ENCODE results near the gene ETV5. TPM values are rescaled to one million over a fixed set of nuclear protein-coding genes. Genes with fewer than 3 reads are reported as not detected.

Gene ETV5
- total RNA-seq, 2 donors from 2014 or later = 56.4 to 84.1 TPM

- H3K9ac ChIP-seq (ENCODE audit: extremely low read depth, low read length, poor library complexity, severe bottlenecking) = no peak overlapping the region
- H3K36me3 Mint-ChIP-seq (ENCODE audit: low read depth) = no peaks in the 10 kb centered on the region
- H3K36me3 ChIP-seq (ENCODE audit: control insufficient read depth, insufficient read depth, low read length) = no peaks in the 10 kb centered on the region
- H3K27ac ChIP-seq (ENCODE audit: low read depth, low read length) = no peak overlapping the region
- H3K27ac Mint-ChIP-seq = no peak overlapping the region
- H3K9me3 Mint-ChIP-seq = no peaks in the 10 kb centered on the region
- 88 to 92% methylated on average over 2 to 5 of the region's 5 CpGs for WGBS, 2 experiments (ENCODE audit: insufficient coverage in 1 of 2, insufficient read length in 1 of 2)
- H3K9me3 ChIP-seq (ENCODE audit: control insufficient read depth, low read length) = no peaks in the 10 kb centered on the region
- peaks cover 7% of the 10 kb centered on the region for H3K4me1 ChIP-seq (ENCODE audit: control insufficient read depth, insufficient read depth, low read length)
- no peak for DNase-seq
- H3K4me1 Mint-ChIP-seq = peaks cover 22% of the 10 kb centered on the region
- no peak overlapping the region for H3K4me3 ChIP-seq (ENCODE audit: low read length)
- peaks cover 67% of the 10 kb centered on the region for H3K27me3 Mint-ChIP-seq (ENCODE audit: insufficient read depth)
- TF ChIP-seq, protein P1, sequence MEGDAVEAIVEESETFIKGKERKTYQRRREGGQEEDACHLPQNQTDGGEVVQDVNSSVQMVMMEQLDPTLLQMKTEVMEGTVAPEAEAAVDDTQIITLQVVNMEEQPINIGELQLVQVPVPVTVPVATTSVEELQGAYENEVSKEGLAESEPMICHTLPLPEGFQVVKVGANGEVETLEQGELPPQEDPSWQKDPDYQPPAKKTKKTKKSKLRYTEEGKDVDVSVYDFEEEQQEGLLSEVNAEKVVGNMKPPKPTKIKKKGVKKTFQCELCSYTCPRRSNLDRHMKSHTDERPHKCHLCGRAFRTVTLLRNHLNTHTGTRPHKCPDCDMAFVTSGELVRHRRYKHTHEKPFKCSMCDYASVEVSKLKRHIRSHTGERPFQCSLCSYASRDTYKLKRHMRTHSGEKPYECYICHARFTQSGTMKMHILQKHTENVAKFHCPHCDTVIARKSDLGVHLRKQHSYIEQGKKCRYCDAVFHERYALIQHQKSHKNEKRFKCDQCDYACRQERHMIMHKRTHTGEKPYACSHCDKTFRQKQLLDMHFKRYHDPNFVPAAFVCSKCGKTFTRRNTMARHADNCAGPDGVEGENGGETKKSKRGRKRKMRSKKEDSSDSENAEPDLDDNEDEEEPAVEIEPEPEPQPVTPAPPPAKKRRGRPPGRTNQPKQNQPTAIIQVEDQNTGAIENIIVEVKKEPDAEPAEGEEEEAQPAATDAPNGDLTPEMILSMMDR (conservative IDR thresholded peaks at IDR 0.05) = no peak
- peaks cover 23% of the 10 kb centered on the region for H3K27me3 ChIP-seq (ENCODE audit: control insufficient read depth, insufficient read depth, low read length, poor library complexity, severe bottlenecking)
- H3K4me3 Mint-ChIP-seq = no peak overlapping the region
These were observed 9.8 kb upstream of the ETV5 start for GRCh38 chr3:186118692-186119091.

GRCh38 chr3:186117521-186118134 lies 8.7 kb upstream of the ETV5 start:
- H3K27me3 ChIP-seq (ENCODE audit: control insufficient read depth, insufficient read depth, low read length, poor library complexity, severe bottlenecking) = peaks cover 34% of the 10 kb centered on the region
- no peak overlapping the region for H3K27ac Mint-ChIP-seq
- TF ChIP-seq, protein P1 (conservative IDR thresholded peaks at IDR 0.05) = no peak
- H3K4me3 ChIP-seq (ENCODE audit: low read length) = no peak overlapping the region
- H3K9ac ChIP-seq (ENCODE audit: extremely low read depth, low read length, poor library complexity, severe bottlenecking) = no peak overlapping the region
- no peaks in the 10 kb centered on the region for H3K9me3 ChIP-seq (ENCODE audit: control insufficient read depth, low read length)
- H3K4me1 Mint-ChIP-seq = peaks cover 11% of the 10 kb centered on the region
- H3K27me3 Mint-ChIP-seq (ENCODE audit: insufficient read depth) = peaks cover 77% of the 10 kb centered on the region
- no peaks in the 10 kb centered on the region for H3K36me3 Mint-ChIP-seq (ENCODE audit: low read depth)
- no peak overlapping the region for H3K27ac ChIP-seq (ENCODE audit: low read depth, low read length)
- 96 to 100% methylated on average over 2 to 3 of the region's 3 CpGs for WGBS, 2 experiments (ENCODE audit: insufficient coverage in 1 of 2, insufficient read length in 1 of 2)
- no peak overlapping the region for H3K4me3 Mint-ChIP-seq
- DNase-seq = no peak
- no peaks in the 10 kb centered on the region for H3K36me3 ChIP-seq (ENCODE audit: control insufficient read depth, insufficient read depth, low read length)
- H3K4me1 ChIP-seq (ENCODE audit: control insufficient read depth, insufficient read depth, low read length) = peaks cover 7% of the 10 kb centered on the region
- no peaks in the 10 kb centered on the region for H3K9me3 Mint-ChIP-seq

- H3K27ac ChIP-seq (ENCODE audit: low read depth, low read length) = no peak overlapping the region
- no peaks in the 10 kb centered on the region for H3K9me3 ChIP-seq (ENCODE audit: control insufficient read depth, low read length)
- H3K27me3 Mint-ChIP-seq (ENCODE audit: insufficient read depth) = peaks cover 95% of the 10 kb centered on the region
- H3K27ac Mint-ChIP-seq = no peak overlapping the region
- no peaks in the 10 kb centered on the region for H3K36me3 Mint-ChIP-seq (ENCODE audit: low read depth)
- H3K27me3 ChIP-seq (ENCODE audit: control insufficient read depth, insufficient read depth, low read length, poor library complexity, severe bottlenecking) = peaks cover 56% of the 10 kb centered on the region
- TF ChIP-seq, protein P1 (conservative IDR thresholded peaks at IDR 0.05) = no peak
- 92 to 94% methylated on average over 8 to 15 of the region's 15 CpGs for WGBS, 2 experiments (ENCODE audit: insufficient coverage in 1 of 2, insufficient read length in 1 of 2)
- no peaks in the 10 kb centered on the region for H3K36me3 ChIP-seq (ENCODE audit: control insufficient read depth, insufficient read depth, low read length)
- H3K4me3 ChIP-seq (ENCODE audit: low read length) = no peak overlapping the region
- H3K9me3 Mint-ChIP-seq = no peaks in the 10 kb centered on the region
- DNase-seq = no peak
- peaks cover under 1% of the 10 kb centered on the region for H3K4me1 ChIP-seq (ENCODE audit: control insufficient read depth, insufficient read depth, low read length)
- peaks cover 8% of the 10 kb centered on the region for H3K4me1 Mint-ChIP-seq
- H3K4me3 Mint-ChIP-seq = no peak overlapping the region
- no peak overlapping the region for H3K9ac ChIP-seq (ENCODE audit: extremely low read depth, low read length, poor library complexity, severe bottlenecking)
These were observed 6.5 kb upstream of the ETV5 start for GRCh38 chr3:186115239-186115996.

All from endodermal cell (in vitro differentiated cells).